T-helper 2 cell treated with Interferon-gamma antibody and Interleukin-4, amounts not matched to agents 5 μg/mL and 100 μg/mL, for 36 hours (primary cell): ENCODE results near the gene SMAD6.
"Not testable (repeated sequence)": the region's sequence is repeated elsewhere in the genome, so short reads cannot be mapped to it uniquely, and the experiment has no call there.

Experiments
- DNase-seq: peaks from one replicate; pipeline ENCODE4 v3.0.0; 2021; ENCODE audit warnings: low spot score
- H3K27ac Mint-ChIP-seq: one replicate; pipeline ENCODE4 v1.8.0; 2021; ENCODE audit warnings: mild to moderate bottlenecking, mixed read lengths
- H3K27me3 Mint-ChIP-seq: one replicate; pipeline ENCODE4 v1.8.0; 2021; ENCODE audit warnings: low read depth, mixed read lengths
- H3K36me3 Mint-ChIP-seq: one replicate; pipeline ENCODE4 v1.8.0; 2021; ENCODE audit warnings: low read depth, mixed read lengths
- H3K4me1 Mint-ChIP-seq: one replicate; pipeline ENCODE4 v1.8.0; 2021; ENCODE audit warnings: low read depth, mixed read lengths
- H3K4me3 Mint-ChIP-seq: one replicate; pipeline ENCODE4 v1.8.0; 2022; ENCODE audit warnings: mild to moderate bottlenecking, moderate library complexity, mixed read lengths
- H3K9me3 Mint-ChIP-seq: one replicate; pipeline ENCODE4 v1.8.0; 2021; ENCODE audit warnings: mixed read lengths

SMAD6 gene

GRCh38 chr15:66752078-66752477 is 50.0 kb downstream of the SMAD6 start:
- peaks cover 6% of the 10 kb centered on the region for H3K9me3 Mint-ChIP-seq
- no peak overlapping the region for H3K4me3 Mint-ChIP-seq
- no peak overlapping the region for H3K27ac Mint-ChIP-seq
- no peaks in the 10 kb centered on the region for H3K27me3 Mint-ChIP-seq
- H3K36me3 Mint-ChIP-seq = peaks cover 2% of the 10 kb centered on the region
- DNase-seq = no peak
- H3K4me1 Mint-ChIP-seq = no peaks in the 10 kb centered on the region

GRCh38 chr15:66753687-66754377 is 51.8 kb downstream of the SMAD6 start:
- H3K4me3 Mint-ChIP-seq = no peak overlapping the region
- no peak for DNase-seq
- no peak overlapping the region for H3K27ac Mint-ChIP-seq
- H3K27me3 Mint-ChIP-seq = peaks cover 2% of the 10 kb centered on the region
- H3K36me3 Mint-ChIP-seq = peaks cover 2% of the 10 kb centered on the region
- H3K4me1 Mint-ChIP-seq = no peaks in the 10 kb centered on the region
- H3K9me3 Mint-ChIP-seq = peaks cover 6% of the 10 kb centered on the region

- Mint-ChIP-seq H3K27me3 (peaks cover 2% of the 10 kb centered on the region), H3K27ac (no peak overlapping the region), H3K4me3 (no peak overlapping the region), H3K4me1 (no peaks in the 10 kb centered on the region), H3K9me3 (peaks cover 6% of the 10 kb centered on the region), H3K36me3 (peaks cover 2% of the 10 kb centered on the region)
- no peak for DNase-seq
Observed at GRCh38 chr15:66754789-66755188, 52.8 kb downstream of the SMAD6 start.

GRCh38 chr15:66755298-66756068 is 53.4 kb downstream of the SMAD6 start:
- no peak for DNase-seq
- Mint-ChIP-seq H3K4me1 (no peaks in the 10 kb centered on the region), H3K9me3 (peaks cover 6% of the 10 kb centered on the region), H3K36me3 (peaks cover 2% of the 10 kb centered on the region), H3K4me3 (no peak overlapping the region), H3K27ac (no peak overlapping the region), H3K27me3 (peaks cover 2% of the 10 kb centered on the region)

- peaks cover 6% of the 10 kb centered on the region for H3K9me3 Mint-ChIP-seq
- H3K27me3 Mint-ChIP-seq = peaks cover 2% of the 10 kb centered on the region
- peaks cover 2% of the 10 kb centered on the region for H3K36me3 Mint-ChIP-seq
- no peak for DNase-seq
- no peak overlapping the region for H3K4me3 Mint-ChIP-seq
- no peak overlapping the region for H3K27ac Mint-ChIP-seq
- H3K4me1 Mint-ChIP-seq = no peaks in the 10 kb centered on the region
Observed at GRCh38 chr15:66756295-66756694, 54.3 kb downstream of the SMAD6 start.

- peaks cover 6% of the 10 kb centered on the region for H3K9me3 Mint-ChIP-seq
- no peaks in the 10 kb centered on the region for H3K4me1 Mint-ChIP-seq
- no peak for DNase-seq
- peaks cover 4% of the 10 kb centered on the region for H3K27me3 Mint-ChIP-seq
- H3K4me3 Mint-ChIP-seq = no peak overlapping the region
- H3K36me3 Mint-ChIP-seq = peaks cover 2% of the 10 kb centered on the region
- H3K27ac Mint-ChIP-seq = no peak overlapping the region
Observed at GRCh38 chr15:66757030-66757429, 55.0 kb downstream of the SMAD6 start.

GRCh38 chr15:66757521-66757920 is 55.5 kb downstream of the SMAD6 start:
- peaks cover 8% of the 10 kb centered on the region for H3K27me3 Mint-ChIP-seq
- DNase-seq = no peak
- H3K4me1 Mint-ChIP-seq = no peaks in the 10 kb centered on the region
- peaks cover 6% of the 10 kb centered on the region for H3K9me3 Mint-ChIP-seq
- no peak overlapping the region for H3K27ac Mint-ChIP-seq
- peaks cover 2% of the 10 kb centered on the region for H3K36me3 Mint-ChIP-seq
- H3K4me3 Mint-ChIP-seq = no peak overlapping the region

- H3K27me3 Mint-ChIP-seq = peaks cover 12% of the 10 kb centered on the region
- not testable (repeated sequence) for H3K4me1 Mint-ChIP-seq, H3K4me3 Mint-ChIP-seq, H3K9me3 Mint-ChIP-seq, DNase-seq, H3K36me3 Mint-ChIP-seq, H3K27ac Mint-ChIP-seq
Observed at GRCh38 chr15:66758217-66758616, 56.2 kb downstream of the SMAD6 start.

GRCh38 chr15:66758844-66759243 is 56.8 kb downstream of the SMAD6 start:
- no peaks in the 10 kb centered on the region for H3K4me1 Mint-ChIP-seq
- no peak for DNase-seq
- H3K27ac Mint-ChIP-seq = no peak overlapping the region
- H3K36me3 Mint-ChIP-seq = peaks cover 2% of the 10 kb centered on the region
- peaks cover 14% of the 10 kb centered on the region for H3K27me3 Mint-ChIP-seq
- H3K4me3 Mint-ChIP-seq = no peak overlapping the region
- peaks cover 6% of the 10 kb centered on the region for H3K9me3 Mint-ChIP-seq

GRCh38 chr15:66760097-66760967 is 58.3 kb downstream of the SMAD6 start:
- H3K36me3 Mint-ChIP-seq = no peaks in the 10 kb centered on the region
- DNase-seq = no peak
- H3K9me3 Mint-ChIP-seq = peaks cover 1% of the 10 kb centered on the region
- H3K4me1 Mint-ChIP-seq = no peaks in the 10 kb centered on the region
- peaks cover 27% of the 10 kb centered on the region for H3K27me3 Mint-ChIP-seq
- no peak overlapping the region for H3K4me3 Mint-ChIP-seq
- no peak overlapping the region for H3K27ac Mint-ChIP-seq

- Mint-ChIP-seq H3K27me3 (peaks cover 35% of the 10 kb centered on the region), H3K4me1 (peaks cover 2% of the 10 kb centered on the region), H3K4me3 (no peak overlapping the region), H3K9me3 (no peaks in the 10 kb centered on the region), H3K36me3 (no peaks in the 10 kb centered on the region), H3K27ac (no peak overlapping the region)
- DNase-seq = no peak
Observed at GRCh38 chr15:66760968-66761725, 59.1 kb downstream of the SMAD6 start.

GRCh38 chr15:66761726-66762595 is 59.9 kb downstream of the SMAD6 start:
- Mint-ChIP-seq H3K27me3 (peaks cover 39% of the 10 kb centered on the region), H3K4me1 (peaks cover 2% of the 10 kb centered on the region), H3K9me3 (no peaks in the 10 kb centered on the region), H3K4me3 (no peak overlapping the region), H3K36me3 (no peaks in the 10 kb centered on the region), H3K27ac (no peak overlapping the region)
- no peak for DNase-seq
